ENCODE measurements around the gene GIMAP6.
"Not testable (repeated sequence)": the region's sequence is repeated elsewhere in the genome, so short reads cannot be mapped to it uniquely, and the experiment has no call there.

The GIMAP6 gene

DNA sequence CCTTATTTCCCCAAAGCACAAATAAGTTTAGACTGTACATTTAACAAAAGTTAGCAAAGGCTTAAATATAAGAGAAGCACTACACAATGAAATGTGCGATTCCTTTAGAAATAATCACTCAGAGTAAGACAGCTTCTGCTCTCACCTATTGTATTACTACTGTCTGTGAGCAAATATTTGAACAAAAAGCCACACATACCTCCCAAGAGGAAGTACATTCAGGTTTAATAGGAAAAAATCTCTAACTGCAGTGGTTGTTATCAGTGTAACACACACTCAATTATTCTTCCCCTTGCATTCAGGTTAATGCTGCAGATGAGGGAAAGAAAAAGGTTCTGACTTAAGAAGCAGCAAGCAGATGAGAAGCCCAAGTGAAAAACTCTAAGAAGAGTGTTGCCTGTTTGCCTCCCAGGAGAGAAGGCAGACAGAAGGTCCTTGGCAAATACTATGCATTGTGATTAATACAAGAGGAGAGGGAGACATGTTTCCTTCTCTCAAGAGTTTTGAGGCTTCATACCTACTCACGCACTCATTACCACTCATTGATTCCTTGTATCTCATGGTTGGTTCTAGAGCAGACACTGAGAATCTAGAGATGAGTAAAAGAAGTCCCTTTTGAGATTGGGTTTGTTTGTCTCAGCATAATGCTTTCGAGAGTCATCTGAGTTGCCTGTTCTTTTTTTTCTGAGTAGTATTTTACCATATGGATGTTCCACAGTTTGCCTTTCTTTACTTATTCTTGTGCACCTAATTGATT is 51.4 kb downstream of the GIMAP6 start:
- DNase-seq = no peak

GRCh38 chr7:150579979-150580637 is 52.1 kb downstream of the GIMAP6 start:
- not testable (repeated sequence) for DNase-seq

Measured in activated naive CD4-positive, alpha-beta T cell treated with anti-CD3 and anti-CD28 coated beads, Interleukin-2, amount 50 U/mL, for 16 hours (primary cell).